K562 (cell line): ENCODE results near the gene NEMP2. TPM values are rescaled to one million over a fixed set of nuclear protein-coding genes. Genes with fewer than 3 reads are reported as not detected.

ENCODE experiments used
- ATAC-seq: fragments of 200-7000 bp; cut with Tn5 transposase; 3 replicates; pipeline ENCODE4 v1.9.1; 2020; ENCODE audit warnings: moderate library complexity
- BruUV-seq: library from RNA; stranded (reverse); fragments of 400-500 nt; replicated peaks from 2 replicates; lab custom pipeline; 2021; lab: Mats Ljungman, UMichigan
- CTCF ChIA-PET: fragments of 300-600 bp; formaldehyde crosslinking; extraction: SDS; loops from one replicate; lab custom pipeline; 2021; ENCODE audit warnings: low intra/inter-chr PET ratio; lab: Yijun Ruan, JAX
- POLR2A ChIA-PET: fragments of 300-600, 350-650 bp; sonication (Branson Sonifier 250); formaldehyde crosslinking; extraction: SDS; loops from one replicate; lab custom pipeline; 2021; ENCODE audit warnings: antibody characterized with exemption, inconsistent platforms; lab: Yijun Ruan, JAX
- DNase-seq, 4 experiments: peaks; one replicate each; pipeline versions ENCODE4 v3.0.0 to v3.0.0-alpha.2; 2011 to 2018; ENCODE audit warnings: low spot score in 3 of 4, mixed read lengths in 3 of 4; ENCODE audit errors: extremely low read depth in 1 of 4
- FAIRE-seq: peaks from 2 replicates; lab custom pipeline; 2011; peaks lifted over from hg19 to GRCh38; lab: Jason Lieb, UNC
- H2AFZ ChIP-seq: 2 replicates; pipeline ENCODE4 v1.6.0; 2011; ENCODE audit warnings: low read depth, low read length, control low read depth, inconsistent platforms
- H3K27ac ChIP-seq: fragments of 200-600 bp; 3 replicates; pipeline ENCODE4 v1.8.0; 2011; ENCODE audit warnings: low read depth, mild to moderate bottlenecking, control low read depth, inconsistent platforms, low read length, moderate library complexity, mixed read lengths; ENCODE audit errors: extremely low read depth
- H3K27me3 ChIP-seq, 2 experiments: fragments of 300-600 bp in 1 of 2; 2 replicates in 1 of 2; 3 replicates in 1 of 2; pipeline versions ENCODE4 v1.6.0 to v1.8.0; 2011; ENCODE audit warnings: inconsistent platforms in 2 of 2, low read length in 2 of 2, mild to moderate bottlenecking in 1 of 2, mixed read lengths in 1 of 2, moderate library complexity in 1 of 2; ENCODE audit not compliant: control insufficient read depth in 2 of 2, insufficient read depth in 2 of 2
- H3K36me3 ChIP-seq: fragments of 300-600 bp; 3 replicates; pipeline ENCODE4 v1.8.0; 2011; ENCODE audit warnings: mild to moderate bottlenecking, low read length, inconsistent platforms; ENCODE audit not compliant: control insufficient read depth, insufficient read depth
- H3K4me1 ChIP-seq, 2 experiments: fragments of 200-600 bp in 1 of 2; replicated peaks in 1 of 2; 2 replicates in 1 of 2; 3 replicates in 1 of 2; pipeline versions ENCODE4 v1.5.1 to v1.8.0; 2011; ENCODE audit warnings: inconsistent platforms in 2 of 2, low read length in 2 of 2, mild to moderate bottlenecking in 1 of 2, mixed read lengths in 1 of 2, moderate library complexity in 1 of 2; ENCODE audit not compliant: control insufficient read depth in 2 of 2, insufficient read depth in 2 of 2
- H3K4me2 ChIP-seq: 2 replicates; pipeline ENCODE4 v1.6.1; 2011; ENCODE audit warnings: low read length, control low read depth, inconsistent platforms, mixed read lengths; ENCODE audit not compliant: insufficient read depth
- H3K4me3 ChIP-seq: fragments of 200-600 bp; sonication (generic), shearing (Covaris generic); 2 replicates; pipeline ENCODE4 v1.5.1; 2016; ENCODE audit warnings: control low read depth, inconsistent platforms
- H3K79me2 ChIP-seq: fragments of 200-600 bp; 3 replicates; pipeline ENCODE4 v1.8.0; 2011; ENCODE audit warnings: low read length, inconsistent platforms; ENCODE audit not compliant: control insufficient read depth, insufficient read depth
- H3K9ac ChIP-seq, 2 experiments: 2 replicates each; pipeline versions ENCODE4 v1.6.0 to v1.6.1; 2011; ENCODE audit warnings: low read depth in 2 of 2, low read length in 2 of 2, control low read depth in 1 of 2, inconsistent platforms in 1 of 2, mild to moderate bottlenecking in 1 of 2, mixed read lengths in 1 of 2; ENCODE audit not compliant: insufficient read depth in 1 of 2
- H3K9me1 ChIP-seq: one replicate; pipeline ENCODE4 v1.6.0; 2011; ENCODE audit warnings: inconsistent platforms, mild to moderate bottlenecking, low read length, moderate library complexity; ENCODE audit not compliant: control insufficient read depth, insufficient read depth
- H3K9me3 ChIP-seq: replicated peaks from 2 replicates; pipeline ENCODE4 v1.5.1; 2011; ENCODE audit warnings: low read depth, low read length, inconsistent platforms; ENCODE audit not compliant: control insufficient read depth, insufficient read depth
- H4K20me1 ChIP-seq: replicated peaks from 2 replicates; pipeline ENCODE4 v1.6.1; 2011; ENCODE audit warnings: low read length, inconsistent platforms, mixed read lengths; ENCODE audit not compliant: control insufficient read depth, insufficient read depth
- NFIC ChIP-seq: fragments of 450-650 bp; IDR thresholded peaks from 2 replicates; pipeline ENCODE4 v1.6.1; 2017; ENCODE audit warnings: mild to moderate bottlenecking, inconsistent platforms
- NRF1 ChIP-seq, 2 experiments: fragments of 450-650 bp; IDR thresholded peaks in 1 of 2; conservative IDR thresholded peaks in 1 of 2; 2 replicates each; pipeline ENCODE4 v1.6.1; 2014; ENCODE audit warnings: mild to moderate bottlenecking in 2 of 2
- WGBS: fragments of 100-300 bp; shearing (Covaris generic); methylation state at CpG from one replicate; pipeline ENCODE4 v1.1.6; 2016; ENCODE audit warnings: low coverage, mixed read lengths; ENCODE audit not compliant: insufficient coverage; ENCODE audit errors: missing lambda C conversion rate; 5-methylcytosine and 5-hydroxymethylcytosine counted together
- in situ Hi-C: fragments of 300-500 bp; cut with MboI; formaldehyde crosslinking; loops from 4 replicates; pipeline ENCODE4 v1.15.0; 2018; ENCODE audit warnings: inconsistent platforms, mixed read lengths
- intact Hi-C: fragments of 100-400 bp; cut with micrococcal nuclease; formaldehyde crosslinking; loops from 2 replicates; pipeline ENCODE4 v1.14.2; 2022
- polyA plus RNA-seq, 8 experiments: library from polyadenylated mRNA; depleted of rRNA in 4 of 8; stranded (reverse) in 5 of 8; unstranded in 3 of 8; fragments of >200 nt; fragmentation: Nextera tagmentation in 2 of 8; fragmentation: Illumina TruSeq in 1 of 8; extraction: Ambion mirVana in 2 of 8; extraction: Trizol in 1 of 8; gene quantifications; 2 replicates each; pipeline versions ENCODE4 v1.2.1 to v1.2.3, GENCODE V29; 2011 to 2014; ENCODE audit warnings: inconsistent platforms in 1 of 8, missing spikeins in 1 of 8
- total RNA-seq, 7 experiments: library from RNA; depleted of rRNA in 6 of 7; stranded (reverse); fragments of >200 nt in 6 of 7; fragmentation: Illumina TruSeq in 2 of 7; extraction: Trizol in 2 of 7; gene quantifications; 2 replicates each; pipeline versions ENCODE4 v1.2.1 to v1.2.3, GENCODE V29; 2011 to 2021; ENCODE audit warnings: low replicate concordance in 1 of 7
- TF ChIP-seq, protein P1 (sequence below): fragments of 200-600 bp; sonication (generic); IDR thresholded peaks from one replicate; pipeline ENCODE4 v1.6.1; 2012; ENCODE audit warnings: mild to moderate bottlenecking, low read depth, low read length, inconsistent platforms

Gene NEMP2
- total and polyA plus RNA-seq, 9 of the 15 experiments (the other 6 are each of a cell fraction or from before 2014, with no cell fraction given): 0.32 to 3.0 (median 1.7) TPM

- Histone ChIP-seq H2AFZ (no peak overlapping the region), H3K9me1 (no peaks in the 10 kb centered on the region), H3K4me3 (no peak overlapping the region), H3K4me2 (no peak overlapping the region), H3K9me3 (no peaks in the 10 kb centered on the region), H4K20me1 (no peaks in the 10 kb centered on the region), H3K27ac (no peak overlapping the region), H3K9ac (no peak overlapping the region), H3K27me3 (no peaks in the 10 kb centered on the region), H3K79me2 (no peaks in the 10 kb centered on the region), H3K36me3 (no peaks in the 10 kb centered on the region; the same call in 2 of the 3 replicates), H3K4me1 (no peaks in the 10 kb centered on the region)
- ATAC-seq: no peak
- DNase-seq: no peak
- ChIA-PET CTCF (interaction anchor here (2.4 kb wide), 1 partner anchor 130 kb away, joined by 16 read pairs; no protein-coding TSS in a partner anchor), POLR2A (no interaction called here)
- 80% methylated on average over 4 of the region's 5 CpGs for WGBS
- intact Hi-C loops (no loop called here), in situ Hi-C loops (no loop called here)
- no peak for FAIRE-seq
- BruUV-seq: no TSS peak
- TF ChIP-seq NFIC: peak; percentile 49; the same call in 1 of the 2 replicates
- TF ChIP-seq, protein P1, sequence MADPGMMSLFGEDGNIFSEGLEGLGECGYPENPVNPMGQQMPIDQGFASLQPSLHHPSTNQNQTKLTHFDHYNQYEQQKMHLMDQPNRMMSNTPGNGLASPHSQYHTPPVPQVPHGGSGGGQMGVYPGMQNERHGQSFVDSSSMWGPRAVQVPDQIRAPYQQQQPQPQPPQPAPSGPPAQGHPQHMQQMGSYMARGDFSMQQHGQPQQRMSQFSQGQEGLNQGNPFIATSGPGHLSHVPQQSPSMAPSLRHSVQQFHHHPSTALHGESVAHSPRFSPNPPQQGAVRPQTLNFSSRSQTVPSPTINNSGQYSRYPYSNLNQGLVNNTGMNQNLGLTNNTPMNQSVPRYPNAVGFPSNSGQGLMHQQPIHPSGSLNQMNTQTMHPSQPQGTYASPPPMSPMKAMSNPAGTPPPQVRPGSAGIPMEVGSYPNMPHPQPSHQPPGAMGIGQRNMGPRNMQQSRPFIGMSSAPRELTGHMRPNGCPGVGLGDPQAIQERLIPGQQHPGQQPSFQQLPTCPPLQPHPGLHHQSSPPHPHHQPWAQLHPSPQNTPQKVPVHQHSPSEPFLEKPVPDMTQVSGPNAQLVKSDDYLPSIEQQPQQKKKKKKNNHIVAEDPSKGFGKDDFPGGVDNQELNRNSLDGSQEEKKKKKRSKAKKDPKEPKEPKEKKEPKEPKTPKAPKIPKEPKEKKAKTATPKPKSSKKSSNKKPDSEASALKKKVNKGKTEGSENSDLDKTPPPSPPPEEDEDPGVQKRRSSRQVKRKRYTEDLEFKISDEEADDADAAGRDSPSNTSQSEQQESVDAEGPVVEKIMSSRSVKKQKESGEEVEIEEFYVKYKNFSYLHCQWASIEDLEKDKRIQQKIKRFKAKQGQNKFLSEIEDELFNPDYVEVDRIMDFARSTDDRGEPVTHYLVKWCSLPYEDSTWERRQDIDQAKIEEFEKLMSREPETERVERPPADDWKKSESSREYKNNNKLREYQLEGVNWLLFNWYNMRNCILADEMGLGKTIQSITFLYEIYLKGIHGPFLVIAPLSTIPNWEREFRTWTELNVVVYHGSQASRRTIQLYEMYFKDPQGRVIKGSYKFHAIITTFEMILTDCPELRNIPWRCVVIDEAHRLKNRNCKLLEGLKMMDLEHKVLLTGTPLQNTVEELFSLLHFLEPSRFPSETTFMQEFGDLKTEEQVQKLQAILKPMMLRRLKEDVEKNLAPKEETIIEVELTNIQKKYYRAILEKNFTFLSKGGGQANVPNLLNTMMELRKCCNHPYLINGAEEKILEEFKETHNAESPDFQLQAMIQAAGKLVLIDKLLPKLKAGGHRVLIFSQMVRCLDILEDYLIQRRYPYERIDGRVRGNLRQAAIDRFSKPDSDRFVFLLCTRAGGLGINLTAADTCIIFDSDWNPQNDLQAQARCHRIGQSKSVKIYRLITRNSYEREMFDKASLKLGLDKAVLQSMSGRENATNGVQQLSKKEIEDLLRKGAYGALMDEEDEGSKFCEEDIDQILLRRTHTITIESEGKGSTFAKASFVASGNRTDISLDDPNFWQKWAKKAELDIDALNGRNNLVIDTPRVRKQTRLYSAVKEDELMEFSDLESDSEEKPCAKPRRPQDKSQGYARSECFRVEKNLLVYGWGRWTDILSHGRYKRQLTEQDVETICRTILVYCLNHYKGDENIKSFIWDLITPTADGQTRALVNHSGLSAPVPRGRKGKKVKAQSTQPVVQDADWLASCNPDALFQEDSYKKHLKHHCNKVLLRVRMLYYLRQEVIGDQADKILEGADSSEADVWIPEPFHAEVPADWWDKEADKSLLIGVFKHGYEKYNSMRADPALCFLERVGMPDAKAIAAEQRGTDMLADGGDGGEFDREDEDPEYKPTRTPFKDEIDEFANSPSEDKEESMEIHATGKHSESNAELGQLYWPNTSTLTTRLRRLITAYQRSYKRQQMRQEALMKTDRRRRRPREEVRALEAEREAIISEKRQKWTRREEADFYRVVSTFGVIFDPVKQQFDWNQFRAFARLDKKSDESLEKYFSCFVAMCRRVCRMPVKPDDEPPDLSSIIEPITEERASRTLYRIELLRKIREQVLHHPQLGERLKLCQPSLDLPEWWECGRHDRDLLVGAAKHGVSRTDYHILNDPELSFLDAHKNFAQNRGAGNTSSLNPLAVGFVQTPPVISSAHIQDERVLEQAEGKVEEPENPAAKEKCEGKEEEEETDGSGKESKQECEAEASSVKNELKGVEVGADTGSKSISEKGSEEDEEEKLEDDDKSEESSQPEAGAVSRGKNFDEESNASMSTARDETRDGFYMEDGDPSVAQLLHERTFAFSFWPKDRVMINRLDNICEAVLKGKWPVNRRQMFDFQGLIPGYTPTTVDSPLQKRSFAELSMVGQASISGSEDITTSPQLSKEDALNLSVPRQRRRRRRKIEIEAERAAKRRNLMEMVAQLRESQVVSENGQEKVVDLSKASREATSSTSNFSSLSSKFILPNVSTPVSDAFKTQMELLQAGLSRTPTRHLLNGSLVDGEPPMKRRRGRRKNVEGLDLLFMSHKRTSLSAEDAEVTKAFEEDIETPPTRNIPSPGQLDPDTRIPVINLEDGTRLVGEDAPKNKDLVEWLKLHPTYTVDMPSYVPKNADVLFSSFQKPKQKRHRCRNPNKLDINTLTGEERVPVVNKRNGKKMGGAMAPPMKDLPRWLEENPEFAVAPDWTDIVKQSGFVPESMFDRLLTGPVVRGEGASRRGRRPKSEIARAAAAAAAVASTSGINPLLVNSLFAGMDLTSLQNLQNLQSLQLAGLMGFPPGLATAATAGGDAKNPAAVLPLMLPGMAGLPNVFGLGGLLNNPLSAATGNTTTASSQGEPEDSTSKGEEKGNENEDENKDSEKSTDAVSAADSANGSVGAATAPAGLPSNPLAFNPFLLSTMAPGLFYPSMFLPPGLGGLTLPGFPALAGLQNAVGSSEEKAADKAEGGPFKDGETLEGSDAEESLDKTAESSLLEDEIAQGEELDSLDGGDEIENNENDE: no peak
- TF ChIP-seq NRF1 (conservative IDR thresholded peaks at IDR 0.05 in 1 of 2, IDR thresholded peaks at IDR 0.05 in 1 of 2): no peak
Measured at GRCh38 chr2:190512539-190513095, 21.9 kb downstream of the NEMP2 start.
